GM21528 (cell line): ENCODE results near the gene MARCHF6.
"Not testable (repeated sequence)": the region's sequence is repeated elsewhere in the genome, so short reads cannot be mapped to it uniquely, and the experiment has no call there.

Experiments
- ATAC-seq: cut with Tn5 transposase; IDR thresholded peaks from one replicate; pipeline ENCODE4 v1.9.1; 2021; ENCODE audit warnings: mild to moderate bottlenecking, moderate library complexity; ENCODE audit not compliant: unreplicated experiment, low FRiP score

MARCHF6 gene

DNA sequence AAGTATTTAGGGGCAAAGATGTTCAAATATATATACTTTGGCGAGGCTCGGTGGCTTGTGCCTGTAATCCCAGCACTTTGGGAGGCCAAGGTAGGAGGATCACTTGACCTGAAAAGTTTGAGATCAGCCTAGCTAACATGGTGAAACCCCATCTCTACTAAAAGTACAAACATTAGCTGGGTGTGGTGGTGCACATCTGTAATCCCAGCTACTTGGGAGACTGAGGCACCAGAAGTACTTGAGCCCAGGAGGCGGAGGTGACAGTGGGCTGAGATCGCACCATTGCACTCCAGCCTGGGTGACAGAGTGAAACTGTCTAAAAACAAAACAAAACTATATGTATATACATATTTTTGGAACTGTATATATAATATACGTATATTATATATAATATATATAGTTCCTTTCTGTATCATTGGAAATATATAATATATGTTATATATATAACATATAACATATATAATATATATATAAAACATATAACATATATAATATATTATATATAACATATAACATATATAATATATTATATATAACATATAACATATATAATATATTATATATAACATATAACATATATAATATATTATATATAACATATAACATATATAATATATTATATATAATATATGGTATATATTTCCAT is 8.9 kb upstream of the MARCHF6 start:
- ATAC-seq = not testable (repeated sequence)

DNA sequence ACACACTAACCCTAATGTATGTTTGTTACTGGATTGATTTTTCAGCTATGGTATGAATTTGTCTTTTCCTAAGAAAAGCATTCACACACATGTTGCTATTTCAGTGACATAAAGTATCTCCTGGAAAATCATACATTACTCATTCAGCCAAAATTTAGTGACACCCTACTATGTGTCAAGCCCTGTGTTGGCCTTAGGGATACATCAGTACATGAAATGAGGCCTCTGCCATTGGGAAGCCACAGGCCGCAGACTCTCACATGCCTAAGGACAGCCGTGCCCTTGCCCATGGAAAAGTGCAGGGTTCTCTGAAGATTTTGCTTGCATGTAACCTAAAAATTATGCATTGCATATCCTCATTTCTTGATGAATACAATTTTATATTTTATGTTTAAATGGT is 5.2 kb upstream of the MARCHF6 start:
- no peak for ATAC-seq

DNA sequence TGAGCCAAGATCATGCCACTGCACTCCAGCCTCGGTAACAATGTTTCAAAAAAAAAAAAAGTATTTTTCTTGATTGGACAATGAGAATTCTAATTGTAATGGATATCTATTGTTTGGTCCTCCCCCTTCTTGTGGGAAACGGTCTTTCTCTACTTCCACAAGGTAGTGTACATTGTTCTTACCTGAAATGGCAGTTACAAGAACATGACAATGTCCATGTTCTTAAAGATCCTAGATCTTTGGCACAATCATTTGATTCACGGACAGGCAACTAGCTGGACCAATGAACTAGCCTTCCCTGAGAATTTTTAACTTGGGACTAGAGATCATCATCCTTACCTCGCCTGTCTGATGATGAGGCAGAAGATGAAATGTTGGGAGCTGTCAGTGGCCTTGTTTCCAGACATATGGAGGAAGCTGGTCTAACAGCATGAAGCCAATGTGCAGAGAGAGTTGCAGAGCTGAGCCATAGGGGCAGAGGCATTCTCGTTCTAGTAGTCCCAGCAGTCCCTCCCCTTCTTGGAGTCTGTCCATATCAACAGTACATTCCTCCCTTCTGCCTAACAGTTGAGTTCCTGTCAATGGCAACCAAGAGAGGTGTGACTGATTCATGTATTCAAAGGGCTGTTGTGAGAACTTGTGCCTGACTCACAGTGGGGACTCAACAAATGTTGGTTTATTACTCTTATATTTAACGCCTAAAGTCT is 2.1 kb upstream of the MARCHF6 start:
- no peak for ATAC-seq

DNA sequence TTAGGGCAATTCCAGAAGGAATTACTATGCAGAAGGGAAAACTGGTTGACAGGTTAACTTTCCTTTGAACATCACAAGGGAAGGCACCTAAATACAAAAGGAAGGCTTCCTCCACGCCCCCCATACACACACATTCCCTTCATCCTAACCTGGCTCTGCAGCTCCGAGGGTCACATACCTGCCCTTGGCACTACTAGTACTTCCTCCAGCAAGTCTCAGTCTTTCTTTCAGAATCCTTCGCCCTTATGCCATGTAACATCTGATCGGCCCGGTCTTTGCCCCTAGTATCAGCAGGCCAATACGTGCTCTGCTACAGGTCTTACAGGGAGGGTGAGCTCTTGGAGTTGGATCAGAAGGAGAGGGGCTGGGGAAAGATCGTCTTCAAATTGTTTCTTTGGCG is 1.6 kb upstream of the MARCHF6 start:
- ATAC-seq = no peak

DNA sequence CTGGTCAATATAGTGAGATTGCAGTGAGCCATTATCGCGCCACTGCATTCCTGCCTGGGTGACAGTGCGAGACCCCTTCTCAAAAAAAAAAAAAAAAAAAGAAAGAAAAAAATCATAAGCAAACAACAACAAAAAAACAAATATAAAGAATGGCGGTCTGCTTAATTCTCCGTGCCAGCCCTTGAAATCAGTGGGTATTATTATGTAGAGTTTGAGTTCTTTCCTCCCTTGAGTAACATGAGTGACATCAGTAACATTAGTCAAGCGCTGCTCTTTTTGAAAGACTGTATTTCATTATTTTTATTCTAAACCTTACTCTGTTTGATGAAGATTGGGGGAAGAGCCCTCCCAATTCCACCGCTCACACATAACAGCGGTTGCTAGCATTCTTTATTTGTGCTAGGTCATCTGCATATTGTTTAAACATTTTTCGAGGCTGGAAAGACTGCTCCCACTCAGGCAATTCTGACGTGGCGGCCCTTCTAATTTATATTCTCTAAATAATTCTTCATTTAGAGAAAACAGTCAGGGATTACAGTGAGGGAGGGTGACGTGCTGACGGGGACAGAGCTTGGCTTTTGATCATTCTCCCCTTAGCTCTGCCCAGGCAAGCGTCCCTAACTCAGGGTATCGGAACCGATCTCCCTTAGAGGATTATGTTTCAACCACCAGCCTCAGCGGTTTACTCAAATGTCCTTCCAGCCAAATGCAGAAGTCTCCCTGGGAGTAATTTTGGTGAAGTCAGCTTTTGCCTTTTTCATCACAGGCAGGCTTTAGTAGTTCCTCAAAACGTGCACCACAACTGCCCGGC is 860 bp upstream of the MARCHF6 start:
- no peak for ATAC-seq

DNA sequence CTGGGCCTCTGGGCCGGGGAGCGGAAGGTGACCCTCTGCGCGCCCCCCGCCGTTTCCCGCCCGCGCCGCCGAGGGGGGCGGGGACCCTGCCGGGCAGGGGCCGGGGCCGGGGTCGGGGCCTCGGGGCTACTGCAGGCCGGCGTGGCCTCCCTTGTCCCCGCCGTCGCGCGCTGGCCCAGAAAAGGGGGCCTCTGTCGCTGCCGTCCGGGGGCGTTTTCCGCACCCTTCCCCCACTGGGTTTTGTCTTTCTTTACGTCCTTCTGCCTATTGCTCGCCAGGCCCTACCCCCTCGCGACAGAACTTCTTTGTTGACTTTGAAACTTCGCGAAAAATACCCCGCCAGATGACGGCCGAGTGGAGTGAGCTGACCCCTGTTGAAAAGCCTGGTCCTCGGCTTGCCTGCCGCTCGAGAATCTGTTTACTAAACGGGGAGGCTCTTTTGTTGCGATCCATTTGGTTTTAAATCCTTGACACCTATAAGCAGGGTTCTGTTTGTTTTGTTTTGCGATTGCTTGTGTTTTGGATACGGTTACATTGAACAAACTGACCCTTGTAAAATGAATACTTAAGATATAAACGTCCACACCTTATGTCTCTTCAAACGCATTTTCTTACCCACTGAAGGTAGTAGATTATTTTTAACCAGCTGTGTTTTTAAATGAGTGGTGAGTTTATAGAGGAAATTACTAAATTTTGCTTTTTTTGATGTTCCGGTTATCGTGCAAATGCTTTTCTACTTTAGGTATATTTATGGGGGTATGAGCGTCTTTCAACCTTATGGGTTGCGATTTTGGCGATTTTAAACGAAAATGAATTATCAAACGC is 765 bp downstream of the MARCHF6 start:
- peak; percentile 22 for ATAC-seq

DNA sequence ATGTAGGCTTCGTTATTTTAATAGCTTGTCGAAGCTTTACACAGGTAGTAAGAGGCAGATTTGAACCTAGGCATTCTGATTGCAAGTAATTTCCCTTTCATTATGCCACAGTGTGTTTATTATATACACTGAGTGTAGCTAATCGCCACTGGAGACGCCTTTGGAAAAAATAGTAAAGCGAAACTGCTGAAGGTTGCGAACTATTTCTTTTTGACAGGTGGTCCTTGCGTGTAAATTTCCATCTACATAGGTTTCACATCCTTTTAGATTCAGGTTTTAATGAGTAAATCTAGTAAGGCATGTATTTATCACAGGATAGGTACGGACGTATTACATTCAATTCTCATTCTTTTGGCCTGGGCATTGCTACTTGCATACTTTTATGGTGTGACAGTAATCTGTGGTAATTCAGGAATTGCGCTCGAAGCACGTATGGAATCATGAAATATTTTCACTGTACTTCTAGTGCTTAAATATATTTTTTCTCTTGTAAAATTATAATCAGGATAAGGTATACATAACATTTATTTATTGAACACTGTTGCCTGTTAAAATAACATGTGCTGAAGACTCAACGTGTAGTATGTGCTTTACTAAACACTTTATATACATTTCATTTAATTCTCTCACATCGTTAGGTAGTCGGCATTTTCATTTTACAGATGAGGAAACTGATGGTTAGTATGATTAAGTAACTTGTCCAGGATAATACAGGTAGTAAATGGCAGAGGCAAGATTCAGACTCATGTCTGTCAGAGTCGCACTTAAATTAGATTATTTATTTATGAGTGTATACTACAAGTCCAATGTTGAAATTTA is 1.8 kb downstream of the MARCHF6 start:
- ATAC-seq = no peak

DNA sequence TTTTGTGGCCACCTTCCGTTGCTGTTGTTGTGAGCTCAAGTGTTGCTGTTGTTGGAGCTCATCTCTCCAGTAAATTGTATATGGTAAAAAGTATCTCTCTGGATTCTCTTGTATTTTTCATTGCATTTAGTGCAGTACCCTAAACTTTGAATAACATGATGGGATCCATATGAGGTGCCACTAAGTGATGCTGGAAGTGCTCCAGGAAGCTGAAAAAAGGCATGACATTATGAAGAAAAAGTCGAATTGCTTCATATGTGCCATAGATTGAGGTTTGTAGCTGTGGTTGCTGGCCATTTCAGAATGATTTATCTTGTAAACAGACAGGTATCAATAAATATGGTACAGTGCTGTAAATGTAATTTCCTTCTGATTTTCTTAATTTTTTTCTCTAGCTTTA is 5.5 kb downstream of the MARCHF6 start:
- ATAC-seq = no peak

DNA sequence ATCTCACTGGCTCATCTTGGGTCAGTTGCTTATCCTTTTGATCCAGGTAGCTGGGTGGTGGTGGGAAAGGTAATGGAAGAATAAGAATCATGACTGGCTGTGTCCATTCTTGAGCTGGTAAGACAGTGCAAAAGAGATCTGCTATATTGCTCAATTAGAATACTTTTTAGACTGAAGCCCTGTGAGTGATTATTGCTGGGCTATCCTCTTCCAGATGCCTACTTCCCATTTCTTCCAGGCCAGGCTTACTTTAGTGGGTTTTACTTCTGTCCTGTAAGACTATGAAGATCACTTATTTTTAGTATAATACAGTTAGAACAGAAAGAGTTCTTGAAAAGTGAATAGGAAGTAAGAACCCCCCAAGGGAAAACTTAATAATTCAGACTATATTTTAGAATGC is 7.2 kb downstream of the MARCHF6 start:
- ATAC-seq = no peak

DNA sequence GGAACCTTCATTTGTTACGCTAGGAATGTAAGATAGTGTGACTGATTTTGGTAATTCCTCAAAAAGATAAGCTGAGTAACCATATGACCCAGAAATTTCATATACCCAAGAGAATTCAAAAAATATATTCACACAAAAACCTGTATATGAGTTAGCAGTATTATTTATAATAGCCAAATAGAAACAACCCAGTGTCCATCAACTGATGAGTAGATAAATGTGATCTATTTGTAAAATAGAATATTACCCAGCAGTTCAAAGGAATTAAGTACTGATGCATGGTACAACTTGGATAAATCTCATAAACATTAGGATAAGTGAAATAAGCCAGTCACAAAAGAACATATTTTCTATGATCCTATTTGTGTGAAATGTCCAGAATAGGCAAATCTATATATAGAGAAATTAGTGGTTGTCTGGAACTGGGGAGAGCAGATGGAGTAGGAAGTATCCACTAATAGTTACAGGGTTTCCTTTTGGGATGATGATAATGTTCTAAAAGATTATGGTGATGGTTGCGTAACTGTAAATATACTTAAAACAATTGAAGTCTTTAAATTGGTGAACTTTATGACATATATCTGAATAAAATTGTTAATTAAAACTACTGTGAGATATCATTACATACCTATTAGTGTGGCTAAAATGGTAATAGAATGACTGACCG is 10.2 kb downstream of the MARCHF6 start:
- ATAC-seq = no peak

DNA sequence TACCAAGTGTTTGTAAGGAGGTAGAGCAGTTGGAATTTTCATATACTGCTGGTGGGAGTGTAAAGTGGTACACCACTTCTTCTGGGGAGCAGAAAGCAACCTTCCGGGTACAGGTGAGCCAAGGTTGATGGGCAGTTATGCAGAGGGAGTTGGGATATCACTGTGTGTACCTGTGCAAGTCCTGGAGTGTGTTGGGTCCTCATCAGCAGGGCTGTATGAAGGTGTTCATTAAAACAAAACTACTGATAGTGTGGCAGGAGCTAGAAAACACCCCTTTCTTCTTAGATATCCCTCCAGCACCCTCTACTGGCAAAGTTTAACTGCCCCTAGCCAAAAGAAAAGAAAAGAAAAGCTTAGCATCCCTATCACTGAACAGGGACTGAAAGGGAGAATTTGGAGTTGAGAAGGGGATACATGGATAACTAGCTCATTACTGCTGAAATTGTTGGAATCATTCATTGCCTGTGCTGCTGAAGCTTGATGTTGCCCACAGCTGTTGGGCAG is 10.7 kb downstream of the MARCHF6 start:
- no peak for ATAC-seq

DNA sequence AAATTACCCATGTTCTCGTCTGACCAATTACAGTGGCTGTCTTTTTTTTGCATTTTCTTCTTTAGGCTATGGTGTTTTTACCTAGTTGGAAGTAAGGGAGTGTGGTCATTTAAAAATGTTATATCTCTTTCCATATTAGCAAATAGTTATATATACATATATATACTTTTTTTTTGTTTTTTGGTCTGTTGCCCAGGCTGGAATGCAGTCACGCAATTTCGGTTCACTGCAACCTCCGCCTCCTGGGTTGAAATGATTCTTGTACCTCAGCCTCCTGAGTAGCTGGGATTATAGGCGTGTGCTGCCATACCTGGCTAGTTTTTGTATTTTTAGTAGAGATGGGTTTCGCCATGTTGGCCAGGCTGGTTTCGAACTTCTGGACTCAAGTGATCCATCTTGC is 12.3 kb downstream of the MARCHF6 start:
- no peak for ATAC-seq

DNA sequence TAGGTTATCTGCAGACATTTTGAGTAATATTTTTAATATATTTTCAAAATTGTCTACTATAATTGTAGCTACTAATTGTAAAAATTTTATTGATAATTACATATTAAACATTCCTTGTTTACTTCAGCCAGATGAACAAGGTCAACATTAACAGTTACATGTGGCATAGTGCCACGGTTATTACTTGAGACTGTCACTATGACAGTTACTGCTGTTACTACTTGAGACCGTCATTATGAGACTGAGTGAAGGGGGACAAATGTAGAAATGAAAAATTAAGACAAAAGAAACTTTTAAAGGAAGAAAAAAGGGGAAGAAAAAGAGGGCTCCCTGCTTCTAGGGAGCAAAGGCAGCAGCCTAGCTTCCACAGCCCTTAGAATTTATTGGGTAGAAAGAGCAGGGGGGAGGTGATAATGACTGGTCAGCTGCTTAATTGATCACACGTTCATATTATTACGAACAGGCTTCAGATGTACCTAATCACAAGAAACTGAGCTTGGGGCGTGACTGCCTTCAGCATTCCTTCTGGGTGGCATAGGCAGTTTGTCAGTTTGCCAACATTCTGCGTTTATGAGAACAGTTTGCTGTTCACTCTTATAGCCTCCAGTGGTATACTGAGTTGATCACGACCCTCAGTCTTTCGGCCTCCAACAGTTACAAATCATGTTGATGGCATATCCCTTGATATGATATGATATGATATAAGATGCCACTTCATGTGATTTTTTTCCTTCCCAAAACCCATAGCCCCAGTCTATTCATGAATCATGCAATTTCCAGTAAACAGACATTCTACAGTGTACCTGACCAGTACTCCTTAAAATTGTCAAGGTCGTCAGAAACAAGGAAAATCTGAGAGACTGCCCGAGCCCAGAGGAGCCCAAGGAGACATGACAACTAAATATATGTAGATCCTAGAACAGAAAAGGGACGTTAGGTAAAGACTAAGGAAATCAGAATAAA is 13.1 kb downstream of the MARCHF6 start:
- no peak for ATAC-seq

DNA sequence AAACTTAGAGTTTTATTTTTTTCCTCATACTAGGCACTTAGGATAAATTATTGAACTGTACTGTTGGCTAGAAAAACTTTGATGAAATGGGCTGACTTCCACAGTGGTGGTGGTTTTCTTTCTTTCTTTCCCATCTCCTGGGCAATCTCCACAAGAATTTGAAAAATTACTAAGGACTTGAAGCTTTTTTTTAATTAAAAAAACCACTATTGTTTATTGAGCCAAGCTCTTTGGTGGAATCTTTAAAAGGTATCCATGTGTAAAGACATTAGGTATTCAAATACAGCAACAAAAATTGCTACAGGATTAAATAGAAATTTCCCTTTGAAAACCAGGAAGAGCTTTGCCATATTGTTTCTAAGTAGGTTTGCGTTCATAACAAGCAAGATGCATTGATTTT is 14.1 kb downstream of the MARCHF6 start:
- no peak for ATAC-seq

DNA sequence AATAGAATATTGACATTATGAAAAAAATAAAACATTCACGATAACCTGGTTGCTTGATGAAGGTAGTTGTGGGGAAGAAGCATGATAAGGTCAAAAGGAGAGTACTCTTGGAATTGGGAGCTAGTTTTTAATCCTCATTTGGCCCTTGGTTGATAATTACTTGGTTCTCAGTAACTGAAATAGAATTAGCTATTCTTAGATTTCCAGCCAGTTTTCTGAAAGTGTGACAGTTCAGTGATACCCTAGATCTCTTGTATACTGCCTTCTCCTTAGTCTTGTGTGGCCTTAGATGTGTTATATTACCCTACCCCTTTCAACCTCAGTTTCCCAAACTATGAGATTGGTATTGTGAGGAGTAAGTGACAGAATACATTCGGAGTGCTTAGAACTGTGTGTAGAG is 17.4 kb downstream of the MARCHF6 start:
- ATAC-seq = no peak

DNA sequence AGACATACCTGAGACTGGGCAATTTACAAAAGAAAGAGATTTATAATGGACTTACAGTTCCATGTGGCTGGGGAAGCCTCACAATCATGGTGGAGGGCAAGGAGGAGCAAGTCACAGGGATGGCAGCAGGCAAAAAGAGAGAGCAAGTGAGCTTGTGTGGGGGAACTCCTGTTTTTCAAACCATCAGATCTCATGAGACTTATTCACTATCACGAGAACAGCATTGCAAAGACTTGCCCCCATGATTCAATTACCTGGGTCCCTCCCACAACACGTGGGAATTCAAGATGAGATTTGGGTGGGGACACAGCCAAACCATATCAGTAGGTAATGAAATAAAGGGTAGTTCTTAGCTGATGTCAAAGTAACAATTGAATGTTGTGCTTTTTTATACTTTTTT is 17.9 kb downstream of the MARCHF6 start:
- not testable (repeated sequence) for ATAC-seq

DNA sequence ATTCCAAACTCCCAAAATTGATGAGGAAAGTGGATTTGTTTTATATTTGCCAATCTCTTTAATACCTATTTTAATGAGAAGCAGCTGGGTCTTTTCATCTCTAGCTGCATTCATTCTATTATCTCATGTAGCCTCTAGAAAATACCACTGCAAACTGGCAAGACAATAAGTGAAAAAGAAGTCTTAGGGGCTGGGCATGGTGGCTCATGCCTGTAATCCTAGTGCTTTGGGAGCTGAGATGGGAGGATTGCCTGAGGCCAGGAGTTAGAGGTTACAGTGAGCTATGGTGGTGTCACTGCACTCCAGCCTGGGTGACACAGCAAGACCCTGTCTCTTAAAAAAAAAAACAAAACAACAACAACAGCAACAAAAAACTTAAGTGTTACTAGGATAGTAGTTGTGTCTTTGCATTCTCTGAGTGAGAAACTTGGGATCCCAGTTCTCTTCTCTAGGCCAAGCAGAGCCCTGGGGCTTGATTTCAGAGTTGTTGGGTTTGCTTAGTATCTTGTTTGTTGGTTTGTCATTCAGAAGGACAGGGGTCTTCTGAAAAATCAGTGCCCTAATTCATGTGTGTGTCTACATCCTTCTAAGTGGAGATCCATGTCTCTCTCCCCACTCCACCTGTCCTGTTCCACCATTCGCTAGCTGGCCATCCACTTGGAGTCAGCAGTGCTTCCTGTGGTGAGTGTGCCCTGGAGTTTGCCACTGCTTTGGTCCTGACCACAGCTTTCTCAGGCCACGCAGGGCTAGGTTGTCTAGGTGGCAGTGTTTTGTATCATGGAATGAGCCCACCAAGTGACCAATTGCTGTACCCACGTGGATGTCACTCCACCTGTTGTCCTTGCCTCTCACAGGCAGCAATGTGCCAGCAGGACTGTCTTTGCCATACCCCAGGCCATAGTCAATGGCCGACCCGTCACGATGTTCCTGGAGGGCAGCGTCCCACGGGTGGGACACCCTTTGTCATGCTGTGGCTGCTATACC is 19.5 kb downstream of the MARCHF6 start:
- ATAC-seq = no peak
